Sigmoid colon (tissue), 7 donors: ENCODE data around the gene SHANK3. TPM values are rescaled to one million over a fixed set of nuclear protein-coding genes. Genes with fewer than 3 reads are reported as not detected.

Experiments used
- DNase-seq: peaks from one replicate; pipeline ENCODE4 v3.0.0-alpha.2; 2019
- H3K27ac ChIP-seq, 4 donors: fragments of 200-600 bp; sonication (generic); one replicate each; pipeline ENCODE4 v1.5.1; 2016 to 2019; ENCODE audit warnings: mild to moderate bottlenecking in 1 of 4
- H3K27me3 ChIP-seq, 3 donors: fragments of 200-600 bp; sonication (generic); one replicate each; pipeline ENCODE4 v1.5.1; 2019; ENCODE audit warnings: mild to moderate bottlenecking in 1 of 3
- H3K36me3 ChIP-seq, 4 donors: fragments of 200-600 bp; sonication (generic); one replicate each; pipeline ENCODE4 v1.5.1; 2016 to 2019
- H3K4me1 ChIP-seq, 4 donors: fragments of 200-600 bp; sonication (generic); one replicate each; pipeline ENCODE4 v1.5.1; 2017 to 2019
- H3K4me3 ChIP-seq, 4 donors: fragments of 200-600 bp; sonication (generic); one replicate each; pipeline ENCODE4 v1.5.1; 2017 to 2019; ENCODE audit warnings: mild to moderate bottlenecking in 2 of 4, moderate library complexity in 1 of 4
- H3K9me3 ChIP-seq, 4 donors: fragments of 200-600 bp in 3 of 4; sonication (generic) in 3 of 4; one replicate each; pipeline versions ENCODE4 v1.5.1 to v1.6.1; 2013 to 2019
- EP300 ChIP-seq, 4 donors: sonication (generic); formaldehyde crosslinking; IDR thresholded peaks; one replicate each; pipeline ENCODE4 v1.6.1; 2017; ENCODE audit warnings: antibody characterized with exemption in 4 of 4
- POLR2A ChIP-seq, 2 donors: fragments of 450-650 bp; IDR thresholded peaks; one replicate each; pipeline ENCODE4 v1.6.1; 2016; ENCODE audit warnings: antibody characterized with exemption in 2 of 2, mild to moderate bottlenecking in 2 of 2, moderate library complexity in 2 of 2
- POLR2AphosphoS5 ChIP-seq, 4 donors: sonication (generic); formaldehyde crosslinking; IDR thresholded peaks; one replicate each; pipeline ENCODE4 v1.6.1; 2017; ENCODE audit warnings: antibody characterized with exemption in 4 of 4
- WGBS, 2 donors: extraction: QIAGEN DNeasy Blood & Tissue Kit; methylation state at CpG; one replicate each; pipeline ENCODE4 v1.1.7; 2013; 5-methylcytosine and 5-hydroxymethylcytosine counted together
- intact Hi-C: fragments of 100-400 bp; cut with DNase I; formaldehyde crosslinking; loops from one replicate; pipeline ENCODE4 v1.15.1; 2023
- polyA plus RNA-seq, 3 donors: library from polyadenylated mRNA; stranded (reverse); fragments of 200-250 nt; gene quantifications; one replicate each; pipeline ENCODE4 v1.2.3, GENCODE V29; 2013
- total RNA-seq, 4 donors: library from RNA; depleted of rRNA; stranded (reverse); fragments of >200 nt; gene quantifications; one replicate each; pipeline ENCODE4 v1.1.0, GENCODE V29; 2016
- TF ChIP-seq, protein P1 (sequence below), 4 experiments: fragments of 450-650 bp in 3 of 4; fragments of 200-600 bp in 1 of 4; IDR thresholded peaks; one replicate each; pipeline ENCODE4 v1.5.1; 2016 to 2019; ENCODE audit warnings: antibody characterized with exemption in 4 of 4, mild to moderate bottlenecking in 3 of 4, moderate library complexity in 2 of 4
- donor health status: healthy with polysubstance abuse.
- donor health status: Bipolar disorder and iron deficiency.
- donor health status: healthy.

SHANK3 gene
- total and polyA plus RNA-seq, 7 donors = 0.23 to 14.4 (median 3.2) TPM

DNA sequence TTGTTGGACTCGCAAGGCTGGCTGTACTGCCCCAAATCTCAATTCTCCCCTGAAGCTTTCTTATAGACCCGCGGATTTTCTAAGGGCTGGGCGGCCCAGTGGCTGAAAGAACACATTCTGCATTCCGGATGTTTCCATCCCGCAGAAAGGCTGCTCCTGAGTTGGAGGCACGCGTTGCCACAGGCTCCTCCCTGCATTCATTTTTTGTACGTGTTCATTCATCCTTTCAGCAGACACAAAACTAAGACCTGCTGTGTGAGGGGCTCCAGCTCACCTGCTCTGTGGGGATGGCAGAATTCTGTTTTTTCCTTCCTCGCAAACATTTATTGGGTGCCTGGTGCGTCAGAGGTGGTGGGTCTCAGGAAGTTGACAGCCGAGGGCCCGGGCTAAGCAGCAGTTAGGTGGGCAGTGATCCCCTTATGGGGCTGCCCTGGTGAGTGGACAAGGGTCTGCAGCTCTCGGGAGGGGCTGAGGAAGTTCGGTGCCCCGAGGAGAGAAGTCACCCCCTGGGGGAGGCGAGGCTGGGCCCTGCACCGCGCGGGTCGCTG, 23.7 kb downstream of the SHANK3 start:
- Histone ChIP-seq H3K4me1 (peaks cover 0 to 17% (median 14%) of the 10 kb centered on the region in 4 donors), H3K27ac (no peak overlapping the region), H3K27me3 (peaks cover 0 to 7% (median 0%) of the 10 kb centered on the region in 3 donors), H3K4me3 (peak overlapping the region in 2 of 4 donors; percentile 53 to 63), H3K36me3 (no peaks in the 10 kb centered on the region), H3K9me3 (no peaks in the 10 kb centered on the region)
- intact Hi-C loops = loop anchor here (5.0 kb wide), 1 partner anchor 69 kb away; the partner anchor contains the start of gene ARSA
- TF ChIP-seq POLR2AphosphoS5 (IDR thresholded peaks at IDR 0.05) (no peak), POLR2A (IDR thresholded peaks at IDR 0.05) (no peak)
- peak; percentile 40 for DNase-seq
- WGBS, 2 donors = 62 to 74% methylated on average over 21 of the region's 21 CpGs

DNA sequence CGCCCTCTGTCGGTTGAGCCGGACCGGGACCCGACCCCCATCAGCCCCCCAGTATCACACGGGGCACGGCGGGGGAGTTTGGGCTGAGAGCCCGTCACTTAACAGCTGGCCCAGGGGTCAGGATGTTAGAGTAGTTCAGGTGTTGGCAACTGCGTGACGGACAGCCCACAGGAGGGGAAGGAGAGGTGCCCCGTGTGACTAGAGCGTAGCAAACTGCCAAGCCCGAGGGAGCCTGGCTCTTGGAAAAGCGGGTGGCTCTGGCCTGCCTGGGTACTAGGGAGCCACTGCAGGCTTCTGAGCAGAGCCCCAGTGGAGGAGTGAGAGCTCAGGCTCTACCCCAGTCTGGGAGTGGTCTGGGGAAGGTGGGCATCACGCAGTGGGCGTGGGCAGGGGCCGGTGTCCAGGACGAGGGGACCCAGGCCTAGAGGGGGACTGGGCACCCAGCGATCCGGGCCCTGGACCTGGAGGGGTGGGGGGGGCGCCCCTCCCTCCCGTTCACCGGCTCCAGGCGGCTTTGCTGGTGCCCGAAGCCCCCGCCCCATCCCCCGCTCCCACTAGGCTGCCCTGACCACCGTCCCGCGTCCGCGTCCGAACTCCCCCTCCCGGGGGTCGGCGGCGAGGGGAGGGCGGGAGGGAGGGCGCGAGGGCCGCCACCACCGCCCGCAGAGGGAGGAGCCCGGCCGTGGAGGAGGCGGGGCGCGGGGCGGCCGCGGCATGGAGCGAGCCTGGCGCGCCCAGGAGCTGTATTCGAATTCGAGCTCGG, 24.4 kb downstream of the SHANK3 start:
- Histone ChIP-seq H3K36me3 (no peaks in the 10 kb centered on the region), H3K27ac (peak overlapping the region in 1 of 4 donors; percentile 18), H3K4me3 (peak overlapping the region; percentile 45 to 63 (median 52)), H3K27me3 (peaks cover 0 to 7% (median 0%) of the 10 kb centered on the region in 3 donors), H3K4me1 (peaks cover 0 to 17% (median 14%) of the 10 kb centered on the region in 4 donors), H3K9me3 (no peaks in the 10 kb centered on the region)
- WGBS, 2 donors = 28 to 67% methylated on average over 55 to 57 of the region's 58 CpGs
- DNase-seq = peak; percentile 64
- TF ChIP-seq, protein P1, sequence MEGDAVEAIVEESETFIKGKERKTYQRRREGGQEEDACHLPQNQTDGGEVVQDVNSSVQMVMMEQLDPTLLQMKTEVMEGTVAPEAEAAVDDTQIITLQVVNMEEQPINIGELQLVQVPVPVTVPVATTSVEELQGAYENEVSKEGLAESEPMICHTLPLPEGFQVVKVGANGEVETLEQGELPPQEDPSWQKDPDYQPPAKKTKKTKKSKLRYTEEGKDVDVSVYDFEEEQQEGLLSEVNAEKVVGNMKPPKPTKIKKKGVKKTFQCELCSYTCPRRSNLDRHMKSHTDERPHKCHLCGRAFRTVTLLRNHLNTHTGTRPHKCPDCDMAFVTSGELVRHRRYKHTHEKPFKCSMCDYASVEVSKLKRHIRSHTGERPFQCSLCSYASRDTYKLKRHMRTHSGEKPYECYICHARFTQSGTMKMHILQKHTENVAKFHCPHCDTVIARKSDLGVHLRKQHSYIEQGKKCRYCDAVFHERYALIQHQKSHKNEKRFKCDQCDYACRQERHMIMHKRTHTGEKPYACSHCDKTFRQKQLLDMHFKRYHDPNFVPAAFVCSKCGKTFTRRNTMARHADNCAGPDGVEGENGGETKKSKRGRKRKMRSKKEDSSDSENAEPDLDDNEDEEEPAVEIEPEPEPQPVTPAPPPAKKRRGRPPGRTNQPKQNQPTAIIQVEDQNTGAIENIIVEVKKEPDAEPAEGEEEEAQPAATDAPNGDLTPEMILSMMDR (IDR thresholded peaks at IDR 0.05) = peak in 2 of 4 experiments; percentile 28 to 32
- TF ChIP-seq EP300 (IDR thresholded peaks at IDR 0.05) = no peak
- no peak for TF ChIP-seq POLR2AphosphoS5 (IDR thresholded peaks at IDR 0.05)
- intact Hi-C loops = loop anchor here (5.0 kb wide), 1 partner anchor 70 kb away; the partner anchor contains the start of gene ARSA

DNA sequence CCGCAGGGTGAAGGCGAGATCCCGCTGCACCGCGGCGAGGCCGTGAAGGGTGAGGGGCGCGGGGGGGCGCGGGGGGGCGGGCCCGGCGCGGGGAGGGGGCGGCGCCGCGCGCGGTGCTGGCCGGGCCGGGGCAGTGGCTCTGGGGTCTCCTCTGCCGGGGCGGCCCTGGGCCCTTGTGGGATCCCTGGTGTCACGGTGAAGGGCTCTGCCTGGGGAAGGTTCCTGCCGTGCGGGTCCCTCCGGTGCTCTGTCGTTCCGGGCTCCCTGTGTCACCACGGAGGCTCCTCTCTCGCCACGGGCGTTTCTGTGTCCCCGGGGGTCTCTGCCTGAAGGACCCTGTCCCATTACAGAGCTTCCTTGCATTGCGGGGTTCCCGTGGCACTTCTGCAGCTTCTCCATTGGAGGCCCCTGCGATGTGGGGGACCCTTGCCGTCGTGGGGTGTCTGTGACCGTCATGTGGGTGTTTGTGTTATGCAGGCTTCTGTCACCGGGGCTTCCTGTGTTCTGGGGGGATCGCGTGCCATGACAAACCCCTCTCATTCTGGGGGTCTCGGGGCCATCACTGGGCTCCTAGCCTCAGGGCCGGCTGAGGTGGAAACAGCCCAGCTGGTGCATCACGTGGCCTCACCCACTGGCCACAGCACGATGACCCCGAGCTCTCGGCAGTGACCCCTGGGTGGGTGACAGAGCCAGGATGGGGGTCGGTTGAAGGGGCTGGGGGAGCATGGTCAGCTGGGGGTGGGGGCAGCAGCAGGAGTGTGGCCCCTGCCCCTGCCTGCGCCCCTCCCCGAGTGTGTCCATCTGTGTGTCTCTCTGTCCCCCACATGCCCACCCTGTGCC, 25.3 kb downstream of the SHANK3 start:
- peak overlapping the region; percentile 24 to 63 (median 52) for H3K4me3 ChIP-seq
- no peak overlapping the region for H3K27ac ChIP-seq
- H3K9me3 ChIP-seq = no peaks in the 10 kb centered on the region
- peaks cover 0 to 3% (median 0%) of the 10 kb centered on the region in 3 donors for H3K27me3 ChIP-seq
- peaks cover 0 to 17% (median 14%) of the 10 kb centered on the region in 4 donors for H3K4me1 ChIP-seq
- TF ChIP-seq, protein P1 (IDR thresholded peaks at IDR 0.05) = no peak
- no peak for TF ChIP-seq EP300 (IDR thresholded peaks at IDR 0.05)
- no peak for TF ChIP-seq POLR2A (IDR thresholded peaks at IDR 0.05)
- TF ChIP-seq POLR2AphosphoS5 (IDR thresholded peaks at IDR 0.05) = no peak
- peak; percentile 58 for DNase-seq
- 21 to 65% methylated on average over 54 of the region's 54 CpGs for WGBS, 2 donors
- intact Hi-C loops = loop anchor here (5.0 kb wide), 1 partner anchor 71 kb away; the partner anchor contains the start of gene ARSA
- H3K36me3 ChIP-seq = no peaks in the 10 kb centered on the region

DNA sequence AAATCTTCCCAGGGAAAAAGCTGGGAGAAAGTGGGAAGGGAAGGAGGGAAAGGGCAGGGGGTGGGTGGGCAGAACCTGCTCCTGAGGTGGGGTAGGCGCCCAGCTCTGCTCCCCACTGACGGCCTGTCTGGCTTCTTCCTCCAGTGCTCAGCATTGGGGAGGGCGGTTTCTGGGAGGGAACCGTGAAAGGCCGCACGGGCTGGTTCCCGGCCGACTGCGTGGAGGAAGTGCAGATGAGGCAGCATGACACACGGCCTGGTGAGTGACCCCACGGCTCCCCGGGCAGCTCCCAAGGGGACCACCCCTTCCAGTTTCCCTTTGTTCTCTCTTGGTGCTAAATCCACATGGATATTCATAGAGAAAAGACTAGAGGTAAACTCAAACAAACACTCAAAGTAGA, 25.9 kb downstream of the SHANK3 start:
- H3K27ac ChIP-seq = no peak overlapping the region
- no peaks in the 10 kb centered on the region for H3K36me3 ChIP-seq
- peak overlapping the region in 1 of 4 donors; percentile 63 for H3K4me3 ChIP-seq
- whole genome bisulfite sequencing, 2 donors = 84 to 88% methylated on average over 12 of the region's 12 CpGs
- no peak for TF ChIP-seq EP300 (IDR thresholded peaks at IDR 0.05)
- no peak for TF ChIP-seq POLR2AphosphoS5 (IDR thresholded peaks at IDR 0.05)
- no peak for TF ChIP-seq POLR2A (IDR thresholded peaks at IDR 0.05)
- TF ChIP-seq, protein P1 (IDR thresholded peaks at IDR 0.05) = no peak
- no peaks in the 10 kb centered on the region for H3K9me3 ChIP-seq
- H3K27me3 ChIP-seq = peaks cover 0 to 3% (median 0%) of the 10 kb centered on the region in 3 donors
- intact Hi-C loops = loop anchor here (5.0 kb wide), 1 partner anchor 71 kb away; the partner anchor contains the start of gene ARSA
- DNase-seq = peak; percentile 60
- H3K4me1 ChIP-seq = peaks cover 0 to 17% (median 14%) of the 10 kb centered on the region in 4 donors
